ENCODE data around the gene AHCYL2.

- TF ChIP-seq POLR2AphosphoS5 (IDR thresholded peaks at IDR 0.05; ENCODE audit: low read depth) (no peak), EZH2phosphoT487 (IDR thresholded peaks at IDR 0.05; ENCODE audit: unreplicated experiment) (no peak), EZH2 (IDR thresholded peaks at IDR 0.05; ENCODE audit: low read depth, unreplicated experiment) (no peak), REST (IDR thresholded peaks at IDR 0.05; ENCODE audit: unreplicated experiment) (no peak), ZNF114 (CRISPR knock-in tag; IDR thresholded peaks at IDR 0.05) (no peak), JUNB (IDR thresholded peaks at IDR 0.05; ENCODE audit: unreplicated experiment) (no peak), ZNF462 (CRISPR knock-in tag; IDR thresholded peaks at IDR 0.05) (no peak), CREB1 (CRISPR knock-in tag; IDR thresholded peaks at IDR 0.05; ENCODE audit: low read depth) (no peak)
- TF ChIP-seq, protein P1, sequence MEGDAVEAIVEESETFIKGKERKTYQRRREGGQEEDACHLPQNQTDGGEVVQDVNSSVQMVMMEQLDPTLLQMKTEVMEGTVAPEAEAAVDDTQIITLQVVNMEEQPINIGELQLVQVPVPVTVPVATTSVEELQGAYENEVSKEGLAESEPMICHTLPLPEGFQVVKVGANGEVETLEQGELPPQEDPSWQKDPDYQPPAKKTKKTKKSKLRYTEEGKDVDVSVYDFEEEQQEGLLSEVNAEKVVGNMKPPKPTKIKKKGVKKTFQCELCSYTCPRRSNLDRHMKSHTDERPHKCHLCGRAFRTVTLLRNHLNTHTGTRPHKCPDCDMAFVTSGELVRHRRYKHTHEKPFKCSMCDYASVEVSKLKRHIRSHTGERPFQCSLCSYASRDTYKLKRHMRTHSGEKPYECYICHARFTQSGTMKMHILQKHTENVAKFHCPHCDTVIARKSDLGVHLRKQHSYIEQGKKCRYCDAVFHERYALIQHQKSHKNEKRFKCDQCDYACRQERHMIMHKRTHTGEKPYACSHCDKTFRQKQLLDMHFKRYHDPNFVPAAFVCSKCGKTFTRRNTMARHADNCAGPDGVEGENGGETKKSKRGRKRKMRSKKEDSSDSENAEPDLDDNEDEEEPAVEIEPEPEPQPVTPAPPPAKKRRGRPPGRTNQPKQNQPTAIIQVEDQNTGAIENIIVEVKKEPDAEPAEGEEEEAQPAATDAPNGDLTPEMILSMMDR (conservative IDR thresholded peaks at IDR 0.05; ENCODE audit: low read depth in 2 of 2), result no peak
These were observed 19.6 kb upstream of the AHCYL2 start for GRCh38 chr7:129205126-129205818.

Data from GM23338 (cell line).